Activated B cell treated with CpG ODN at 0.5 μM for 24 hours (primary cell): ENCODE data around the gene ZSWIM4. TPM values are rescaled to one million over a fixed set of nuclear protein-coding genes. Genes with fewer than 3 reads are reported as not detected.

ENCODE experiments used
- ATAC-seq: fragments of 200-7000 bp; cut with Tn5 transposase; one replicate; pipeline ENCODE4 v1.10.0; 2021; ENCODE audit warnings: low read depth, mild to moderate bottlenecking, moderate library complexity
- CTCF ChIA-PET: fragments of 350-600 bp; sonication (Branson Sonifier 250); formaldehyde crosslinking; loops from one replicate; lab custom pipeline; 2021; ENCODE audit warnings: antibody characterized with exemption; lab: Charles Lee
- POLR2A ChIA-PET: fragments of 350-600 bp; sonication (Branson Sonifier 250); formaldehyde crosslinking; loops from one replicate; lab custom pipeline; 2021; ENCODE audit warnings: antibody characterized with exemption; lab: Charles Lee
- DNase-seq: peaks from one replicate; pipeline ENCODE4 v3.0.0; 2022
- H3K27ac Mint-ChIP-seq: one replicate; pipeline ENCODE4 v1.8.0; 2020; ENCODE audit warnings: mixed read lengths
- H3K27me3 Mint-ChIP-seq: one replicate; pipeline ENCODE4 v1.8.0; 2021; ENCODE audit warnings: mixed read lengths
- H3K36me3 Mint-ChIP-seq: one replicate; pipeline ENCODE4 v1.8.0; 2021; ENCODE audit warnings: low read depth, mixed read lengths
- H3K4me1 Mint-ChIP-seq: one replicate; pipeline ENCODE4 v1.8.0; 2021; ENCODE audit warnings: mixed read lengths
- H3K4me3 Mint-ChIP-seq: one replicate; pipeline ENCODE4 v1.8.0; 2020; ENCODE audit warnings: mild to moderate bottlenecking, mixed read lengths
- H3K9me3 Mint-ChIP-seq: one replicate; pipeline ENCODE4 v1.8.0; 2020; ENCODE audit warnings: mixed read lengths
- intact Hi-C: fragments of 100-400 bp; cut with micrococcal nuclease; formaldehyde crosslinking; loops from one replicate; pipeline ENCODE4 v1.15.1; 2024
- total RNA-seq: library from RNA; stranded (reverse); gene quantifications from 2 replicates; pipeline ENCODE4 v1.2.3, GENCODE V29; 2022
- TF ChIP-seq, protein P1 (sequence below): fragments of 200-600 bp; IDR thresholded peaks from one replicate; pipeline ENCODE4 v1.8.0; 2022; ENCODE audit warnings: antibody characterized with exemption, mild to moderate bottlenecking

ZSWIM4 gene
- total RNA-seq, 1 donor from 2014 or later = 11.2 TPM

DNA sequence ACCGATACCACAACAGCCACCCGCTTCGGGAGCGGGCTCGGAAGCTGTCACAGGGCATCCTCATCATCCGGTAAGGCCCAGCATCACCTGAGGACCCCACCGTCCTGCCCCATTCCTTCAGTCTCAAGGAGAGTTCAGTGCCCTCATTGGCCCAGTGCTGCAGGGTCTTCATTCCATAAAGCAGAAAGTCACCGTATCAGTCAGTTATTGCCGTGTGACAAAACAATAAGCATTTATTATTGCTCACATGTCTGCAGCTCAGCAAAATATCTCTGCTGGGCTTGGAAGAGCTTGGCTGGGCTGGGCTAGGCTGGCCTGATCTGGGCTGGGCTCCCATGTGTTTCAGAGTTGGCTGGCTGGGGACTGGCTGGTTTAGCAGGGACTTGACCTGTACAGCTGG lies 39.0 kb upstream of the ZSWIM4 start:
- no peaks in the 10 kb centered on the region for H3K9me3 Mint-ChIP-seq

DNA sequence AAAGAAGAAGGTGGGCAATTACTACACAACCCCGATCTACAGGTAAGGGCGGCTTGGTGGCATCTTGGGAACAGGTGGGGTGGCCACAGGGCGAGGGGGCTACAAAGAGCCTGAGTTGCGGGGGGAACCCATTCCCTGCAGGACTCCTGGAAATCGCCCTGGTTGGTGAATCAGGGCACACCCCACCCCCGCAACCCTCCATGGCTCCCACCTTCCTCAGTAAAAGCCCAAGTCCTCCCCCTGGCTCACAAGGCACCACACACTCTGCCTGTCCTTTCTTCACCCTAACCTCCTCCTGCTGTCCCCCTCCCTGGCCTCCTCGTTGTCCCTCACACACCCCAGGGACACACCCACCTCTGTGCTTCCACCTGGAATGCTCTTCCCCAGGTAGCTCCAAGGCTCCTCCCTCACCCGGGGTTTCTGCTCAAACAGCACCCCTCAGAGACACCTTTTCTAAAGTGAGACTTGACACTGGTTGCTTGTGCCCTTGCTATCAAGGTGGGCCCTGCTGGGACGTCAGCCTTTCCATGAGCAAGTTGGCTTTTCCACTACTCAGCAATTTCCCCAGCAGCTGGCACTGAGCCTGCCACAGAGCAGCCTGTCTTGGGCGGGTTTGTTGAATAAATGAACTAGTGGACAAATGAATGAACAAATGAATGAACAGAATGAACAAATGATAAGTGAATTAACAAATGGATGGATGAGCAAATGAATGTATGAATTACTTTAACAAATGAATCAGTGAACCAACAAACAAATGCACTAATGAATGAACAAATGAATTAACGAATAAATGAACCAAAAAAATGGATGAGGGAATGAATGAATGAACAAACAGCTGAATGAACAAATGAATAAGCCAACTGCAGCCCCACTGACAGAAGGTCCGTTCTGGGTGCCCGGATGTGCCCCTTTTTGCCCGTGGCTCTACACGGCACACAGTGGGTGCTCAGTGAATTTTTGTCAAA lies 37.2 kb upstream of the ZSWIM4 start:
- TF ChIP-seq, protein P1, sequence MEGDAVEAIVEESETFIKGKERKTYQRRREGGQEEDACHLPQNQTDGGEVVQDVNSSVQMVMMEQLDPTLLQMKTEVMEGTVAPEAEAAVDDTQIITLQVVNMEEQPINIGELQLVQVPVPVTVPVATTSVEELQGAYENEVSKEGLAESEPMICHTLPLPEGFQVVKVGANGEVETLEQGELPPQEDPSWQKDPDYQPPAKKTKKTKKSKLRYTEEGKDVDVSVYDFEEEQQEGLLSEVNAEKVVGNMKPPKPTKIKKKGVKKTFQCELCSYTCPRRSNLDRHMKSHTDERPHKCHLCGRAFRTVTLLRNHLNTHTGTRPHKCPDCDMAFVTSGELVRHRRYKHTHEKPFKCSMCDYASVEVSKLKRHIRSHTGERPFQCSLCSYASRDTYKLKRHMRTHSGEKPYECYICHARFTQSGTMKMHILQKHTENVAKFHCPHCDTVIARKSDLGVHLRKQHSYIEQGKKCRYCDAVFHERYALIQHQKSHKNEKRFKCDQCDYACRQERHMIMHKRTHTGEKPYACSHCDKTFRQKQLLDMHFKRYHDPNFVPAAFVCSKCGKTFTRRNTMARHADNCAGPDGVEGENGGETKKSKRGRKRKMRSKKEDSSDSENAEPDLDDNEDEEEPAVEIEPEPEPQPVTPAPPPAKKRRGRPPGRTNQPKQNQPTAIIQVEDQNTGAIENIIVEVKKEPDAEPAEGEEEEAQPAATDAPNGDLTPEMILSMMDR = no peak
- Mint-ChIP-seq H3K36me3 (peaks cover 65% of the 10 kb centered on the region), H3K4me3 (no peak overlapping the region), H3K27ac (no peak overlapping the region), H3K27me3 (no peaks in the 10 kb centered on the region), H3K9me3 (no peaks in the 10 kb centered on the region), H3K4me1 (no peaks in the 10 kb centered on the region)
- ATAC-seq (no peak), DNase-seq (no peak)
- POLR2A ChIA-PET = no interaction called here
- intact Hi-C loops = no loop called here
- CTCF ChIA-PET = no interaction called here

More for the DNA sequence above, 39.0 kb upstream of the ZSWIM4 start:
- Mint-ChIP-seq H3K4me3 (no peak overlapping the region), H3K27me3 (no peaks in the 10 kb centered on the region), H3K4me1 (no peaks in the 10 kb centered on the region), H3K36me3 (peaks cover 67% of the 10 kb centered on the region), H3K27ac (no peak overlapping the region)
- POLR2A ChIA-PET = no interaction called here
- ATAC-seq (no peak), DNase-seq (no peak)
- TF ChIP-seq, protein P1 = no peak
- intact Hi-C loops = no loop called here
- CTCF ChIA-PET = no interaction called here

DNA sequence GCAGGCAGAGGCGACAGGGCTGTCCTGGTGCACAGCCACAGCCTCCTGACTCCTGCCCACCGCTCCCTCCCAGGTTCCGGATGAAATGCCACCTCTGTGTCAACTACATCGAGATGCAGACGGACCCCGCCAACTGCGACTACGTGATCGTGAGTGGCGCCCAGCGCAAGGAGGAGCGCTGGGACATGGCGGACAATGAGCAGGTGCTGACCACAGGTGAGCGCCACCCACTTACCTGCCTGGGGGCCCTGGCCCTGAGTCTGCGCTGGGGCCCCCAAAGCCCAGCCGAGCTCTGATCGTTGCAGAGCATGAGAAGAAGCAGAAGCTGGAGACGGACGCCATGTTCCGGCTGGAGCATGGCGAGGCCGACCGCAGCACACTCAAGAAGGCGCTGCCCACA lies 36.4 kb upstream of the ZSWIM4 start:
- Mint-ChIP-seq H3K27me3 (no peaks in the 10 kb centered on the region), H3K9me3 (no peaks in the 10 kb centered on the region), H3K4me1 (peaks cover 4% of the 10 kb centered on the region), H3K27ac (no peak overlapping the region), H3K36me3 (peaks cover 61% of the 10 kb centered on the region), H3K4me3 (no peak overlapping the region)
- TF ChIP-seq, protein P1 = no peak
- ATAC-seq (no peak), DNase-seq (no peak)
- intact Hi-C loops = no loop called here
- CTCF ChIA-PET = no interaction called here
- POLR2A ChIA-PET = no interaction called here

DNA sequence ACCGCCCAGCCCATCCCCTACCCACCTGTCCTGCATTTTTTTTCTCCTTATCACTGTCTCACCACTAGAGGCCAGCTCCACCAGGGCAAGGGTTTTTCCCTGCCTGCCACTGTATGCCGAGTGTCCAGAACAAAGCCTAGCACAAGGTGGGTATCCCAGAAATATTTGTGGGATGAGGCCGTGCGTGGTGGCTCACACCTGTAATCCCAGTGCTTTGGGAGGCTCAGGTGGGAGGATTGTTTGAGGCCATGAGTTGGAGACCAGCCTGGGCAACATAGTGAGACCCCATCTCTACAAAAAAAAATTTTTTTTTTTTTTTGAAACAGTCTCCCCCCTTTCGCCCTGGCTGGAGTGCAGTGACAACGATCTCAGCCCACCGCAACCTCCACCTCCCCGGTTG lies 33.8 kb upstream of the ZSWIM4 start:
- Mint-ChIP-seq H3K36me3 (peaks cover 50% of the 10 kb centered on the region), H3K27ac (no peak overlapping the region), H3K27me3 (no peaks in the 10 kb centered on the region), H3K4me1 (peaks cover 16% of the 10 kb centered on the region), H3K4me3 (no peak overlapping the region), H3K9me3 (no peaks in the 10 kb centered on the region)
- POLR2A ChIA-PET = interaction anchor here (0.7 to 0.8 kb wide), 2 partner anchors 13 to 32 kb away, joined by 3 to 5 read pairs; a partner anchor contains a TSS
- intact Hi-C loops = no loop called here
- DNase-seq (no peak), ATAC-seq (no peak)
- TF ChIP-seq, protein P1 = no peak
- CTCF ChIA-PET = interaction anchor here (1.2 kb wide), 1 partner anchor 10 kb away, joined by 3 read pairs; no protein-coding TSS in a partner anchor

DNA sequence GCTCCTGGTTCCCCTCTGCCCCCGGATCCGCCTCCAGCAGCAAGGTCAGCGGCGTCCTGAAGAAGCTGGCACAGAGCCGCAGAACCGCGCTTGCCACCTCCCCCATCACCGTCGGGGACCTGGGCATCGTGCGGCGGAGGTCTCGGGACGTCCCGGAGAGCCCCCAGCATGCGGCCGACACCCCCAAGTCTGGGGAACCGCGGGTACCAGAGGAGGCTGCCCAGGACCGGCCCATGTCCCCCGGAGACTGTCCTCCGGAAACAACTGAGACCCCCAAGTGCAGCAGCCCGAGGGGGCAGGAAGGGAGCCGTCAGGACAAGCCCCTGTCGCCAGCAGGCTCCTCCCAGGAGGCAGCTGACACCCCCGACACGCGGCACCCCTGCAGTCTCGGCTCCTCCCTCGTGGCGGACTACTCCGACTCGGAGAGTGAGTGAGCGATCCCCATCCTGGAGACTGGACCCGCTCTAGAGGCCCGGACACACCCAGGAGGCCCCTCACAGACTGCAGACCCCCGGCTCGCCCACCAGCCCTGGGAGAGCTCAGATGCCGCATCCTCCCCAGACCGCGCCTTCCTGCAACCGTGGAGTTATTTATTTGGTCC lies 32.5 kb upstream of the ZSWIM4 start:
- H3K9me3 Mint-ChIP-seq = no peaks in the 10 kb centered on the region
- no peak overlapping the region for H3K27ac Mint-ChIP-seq
- intact Hi-C loops = no loop called here
- peaks cover 16% of the 10 kb centered on the region for H3K4me1 Mint-ChIP-seq
- CTCF ChIA-PET = interaction anchor here (1.2 kb wide), 1 partner anchor 11 kb away, joined by 3 read pairs; no protein-coding TSS in a partner anchor
- POLR2A ChIA-PET = interaction anchor here (1.0 to 3.2 kb wide), 3 partner anchors 12 to 619 kb away, joined by 3 to 19 read pairs (median 14); partner anchors contain the start of genes ADGRE5 and C19orf53
- no peaks in the 10 kb centered on the region for H3K27me3 Mint-ChIP-seq
- ATAC-seq = no peak
- H3K36me3 Mint-ChIP-seq = peaks cover 37% of the 10 kb centered on the region
- no peak for DNase-seq
- TF ChIP-seq, protein P1 = no peak
- no peak overlapping the region for H3K4me3 Mint-ChIP-seq
